Measurements from ENCODE around the gene APMAP.

DNA sequence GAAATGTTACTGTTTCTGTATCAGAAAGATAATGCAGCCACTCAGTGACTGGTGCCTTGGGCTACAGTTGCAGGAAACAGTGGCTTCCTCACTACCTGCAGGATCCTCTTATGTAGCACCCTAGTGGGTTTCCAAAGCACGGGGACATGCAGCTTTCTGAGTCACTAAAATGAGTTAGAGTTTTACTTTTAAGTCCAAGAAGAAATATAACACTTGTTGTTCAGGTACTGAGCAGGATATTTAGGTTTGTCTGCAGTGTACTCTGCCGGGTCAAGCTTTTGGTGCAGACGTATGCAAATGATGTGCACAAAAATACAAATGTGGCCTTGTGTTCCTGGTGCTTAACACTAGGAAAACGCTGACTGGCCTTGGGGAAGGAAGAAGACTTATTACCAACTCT lies 43.4 kb upstream of the APMAP start:
- TF ChIP-seq EP300 (IDR thresholded peaks at IDR 0.05; ENCODE audit: borderline replicate concordance in 1 of 2, low read depth in 1 of 2, low read length in 1 of 2) (no peak), CHD2 (IDR thresholded peaks at IDR 0.05; ENCODE audit: low read length, partially characterized antibody) (no peak), SMC3 (IDR thresholded peaks at IDR 0.05; ENCODE audit: low read depth, low read length) (no peak), GABPA (IDR thresholded peaks at IDR 0.05; ENCODE audit: low read depth) (no peak), MXI1 (IDR thresholded peaks at IDR 0.05; ENCODE audit: low read depth, low read length) (no peak), FOXJ3 (CRISPR knock-in tag; IDR thresholded peaks at IDR 0.05) (no peak), TEAD4 (IDR thresholded peaks at IDR 0.05; ENCODE audit: borderline replicate concordance, insufficient read depth) (no peak), EZH2phosphoT487 (IDR thresholded peaks at IDR 0.05; ENCODE audit: borderline replicate concordance, low read depth) (no peak)
- TF ChIP-seq, protein P1, sequence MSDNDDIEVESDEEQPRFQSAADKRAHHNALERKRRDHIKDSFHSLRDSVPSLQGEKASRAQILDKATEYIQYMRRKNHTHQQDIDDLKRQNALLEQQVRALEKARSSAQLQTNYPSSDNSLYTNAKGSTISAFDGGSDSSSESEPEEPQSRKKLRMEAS (IDR thresholded peaks at IDR 0.05; ENCODE audit: low read depth) = no peak
- TF ChIP-seq, protein P2, sequence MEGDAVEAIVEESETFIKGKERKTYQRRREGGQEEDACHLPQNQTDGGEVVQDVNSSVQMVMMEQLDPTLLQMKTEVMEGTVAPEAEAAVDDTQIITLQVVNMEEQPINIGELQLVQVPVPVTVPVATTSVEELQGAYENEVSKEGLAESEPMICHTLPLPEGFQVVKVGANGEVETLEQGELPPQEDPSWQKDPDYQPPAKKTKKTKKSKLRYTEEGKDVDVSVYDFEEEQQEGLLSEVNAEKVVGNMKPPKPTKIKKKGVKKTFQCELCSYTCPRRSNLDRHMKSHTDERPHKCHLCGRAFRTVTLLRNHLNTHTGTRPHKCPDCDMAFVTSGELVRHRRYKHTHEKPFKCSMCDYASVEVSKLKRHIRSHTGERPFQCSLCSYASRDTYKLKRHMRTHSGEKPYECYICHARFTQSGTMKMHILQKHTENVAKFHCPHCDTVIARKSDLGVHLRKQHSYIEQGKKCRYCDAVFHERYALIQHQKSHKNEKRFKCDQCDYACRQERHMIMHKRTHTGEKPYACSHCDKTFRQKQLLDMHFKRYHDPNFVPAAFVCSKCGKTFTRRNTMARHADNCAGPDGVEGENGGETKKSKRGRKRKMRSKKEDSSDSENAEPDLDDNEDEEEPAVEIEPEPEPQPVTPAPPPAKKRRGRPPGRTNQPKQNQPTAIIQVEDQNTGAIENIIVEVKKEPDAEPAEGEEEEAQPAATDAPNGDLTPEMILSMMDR (IDR thresholded peaks at IDR 0.05) = no peak
- TF ChIP-seq, protein P3, sequence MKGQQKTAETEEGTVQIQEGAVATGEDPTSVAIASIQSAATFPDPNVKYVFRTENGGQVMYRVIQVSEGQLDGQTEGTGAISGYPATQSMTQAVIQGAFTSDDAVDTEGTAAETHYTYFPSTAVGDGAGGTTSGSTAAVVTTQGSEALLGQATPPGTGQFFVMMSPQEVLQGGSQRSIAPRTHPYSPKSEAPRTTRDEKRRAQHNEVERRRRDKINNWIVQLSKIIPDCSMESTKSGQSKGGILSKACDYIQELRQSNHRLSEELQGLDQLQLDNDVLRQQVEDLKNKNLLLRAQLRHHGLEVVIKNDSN (IDR thresholded peaks at IDR 0.05; ENCODE audit: borderline replicate concordance, low read depth) = no peak
- TF ChIP-seq, protein P4, sequence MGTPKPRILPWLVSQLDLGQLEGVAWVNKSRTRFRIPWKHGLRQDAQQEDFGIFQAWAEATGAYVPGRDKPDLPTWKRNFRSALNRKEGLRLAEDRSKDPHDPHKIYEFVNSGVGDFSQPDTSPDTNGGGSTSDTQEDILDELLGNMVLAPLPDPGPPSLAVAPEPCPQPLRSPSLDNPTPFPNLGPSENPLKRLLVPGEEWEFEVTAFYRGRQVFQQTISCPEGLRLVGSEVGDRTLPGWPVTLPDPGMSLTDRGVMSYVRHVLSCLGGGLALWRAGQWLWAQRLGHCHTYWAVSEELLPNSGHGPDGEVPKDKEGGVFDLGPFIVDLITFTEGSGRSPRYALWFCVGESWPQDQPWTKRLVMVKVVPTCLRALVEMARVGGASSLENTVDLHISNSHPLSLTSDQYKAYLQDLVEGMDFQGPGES (IDR thresholded peaks at IDR 0.05; ENCODE audit: low read depth, low read length) = no peak
- TF ChIP-seq, protein P5, sequence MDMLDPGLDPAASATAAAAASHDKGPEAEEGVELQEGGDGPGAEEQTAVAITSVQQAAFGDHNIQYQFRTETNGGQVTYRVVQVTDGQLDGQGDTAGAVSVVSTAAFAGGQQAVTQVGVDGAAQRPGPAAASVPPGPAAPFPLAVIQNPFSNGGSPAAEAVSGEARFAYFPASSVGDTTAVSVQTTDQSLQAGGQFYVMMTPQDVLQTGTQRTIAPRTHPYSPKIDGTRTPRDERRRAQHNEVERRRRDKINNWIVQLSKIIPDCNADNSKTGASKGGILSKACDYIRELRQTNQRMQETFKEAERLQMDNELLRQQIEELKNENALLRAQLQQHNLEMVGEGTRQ (IDR thresholded peaks at IDR 0.05; ENCODE audit: borderline replicate concordance, low read depth, low read length) = no peak
